BLaER1 (cell line): Measurements from ENCODE around the gene DUOXA1.

Experiments
- H3K27ac ChIP-seq: shearing (Covaris generic); formaldehyde crosslinking; 2 replicates; pipeline ENCODE4 v1.8.1; 2022
- H3K27me3 ChIP-seq: shearing (Covaris generic); formaldehyde crosslinking; 2 replicates; pipeline ENCODE4 v1.8.1; 2022
- H3K36me3 ChIP-seq: shearing (Covaris generic); formaldehyde crosslinking; 2 replicates; pipeline ENCODE4 v1.8.1; 2022
- H3K4me1 ChIP-seq: shearing (Covaris generic); formaldehyde crosslinking; 2 replicates; pipeline ENCODE4 v1.8.1; 2022
- H3K4me2 ChIP-seq: shearing (Covaris generic); formaldehyde crosslinking; 2 replicates; pipeline ENCODE4 v1.8.1; 2022
- H3K4me3 ChIP-seq: shearing (Covaris generic); formaldehyde crosslinking; 2 replicates; pipeline ENCODE4 v1.8.1; 2022
- H3K9ac ChIP-seq: shearing (Covaris generic); formaldehyde crosslinking; 2 replicates; pipeline ENCODE4 v1.8.1; 2022
- H3K9me3 ChIP-seq: shearing (Covaris generic); formaldehyde crosslinking; 2 replicates; pipeline ENCODE4 v1.8.1; 2022
- H4K20me1 ChIP-seq: shearing (Covaris generic); formaldehyde crosslinking; 2 replicates; pipeline ENCODE4 v1.8.1; 2022
- Cebpa-rat ChIP-seq: shearing (Covaris generic); IDR thresholded peaks from 2 replicates; pipeline ENCODE4 v1.8.1; 2022

DUOXA1 gene

GRCh38 chr15:45095661-45096060 is 34.0 kb downstream of the DUOXA1 start:
- Histone ChIP-seq H3K4me2 (no peak overlapping the region), H3K4me3 (no peak overlapping the region), H4K20me1 (no peaks in the 10 kb centered on the region), H3K4me1 (peaks cover 5% of the 10 kb centered on the region; the same call in 1 of the 2 replicates), H3K9me3 (no peaks in the 10 kb centered on the region), H3K9ac (no peak overlapping the region), H3K36me3 (no peaks in the 10 kb centered on the region), H3K27me3 (no peaks in the 10 kb centered on the region), H3K27ac (no peak overlapping the region)
- TF ChIP-seq Cebpa-rat = no peak

GRCh38 chr15:45094358-45094730 is 35.3 kb downstream of the DUOXA1 start:
- no peaks in the 10 kb centered on the region for H4K20me1 ChIP-seq
- no peaks in the 10 kb centered on the region for H3K27me3 ChIP-seq
- peaks cover 5% of the 10 kb centered on the region; the same call in 1 of the 2 replicates for H3K4me1 ChIP-seq
- no peaks in the 10 kb centered on the region for H3K36me3 ChIP-seq
- no peak overlapping the region for H3K9ac ChIP-seq
- no peak overlapping the region for H3K27ac ChIP-seq
- no peak overlapping the region for H3K4me2 ChIP-seq
- no peak overlapping the region for H3K4me3 ChIP-seq
- no peak for TF ChIP-seq Cebpa-rat
- no peaks in the 10 kb centered on the region for H3K9me3 ChIP-seq

GRCh38 chr15:45093622-45094357 is 35.9 kb downstream of the DUOXA1 start:
- peaks cover 5% of the 10 kb centered on the region; the same call in 1 of the 2 replicates for H3K4me1 ChIP-seq
- no peak overlapping the region for H3K4me2 ChIP-seq
- no peak overlapping the region for H3K4me3 ChIP-seq
- H3K36me3 ChIP-seq = no peaks in the 10 kb centered on the region
- H3K9me3 ChIP-seq = no peaks in the 10 kb centered on the region
- no peak overlapping the region for H3K9ac ChIP-seq
- H3K27ac ChIP-seq = no peak overlapping the region
- TF ChIP-seq Cebpa-rat = no peak
- no peaks in the 10 kb centered on the region for H4K20me1 ChIP-seq
- no peaks in the 10 kb centered on the region for H3K27me3 ChIP-seq

- Histone ChIP-seq H3K27me3 (no peaks in the 10 kb centered on the region), H3K4me2 (no peak overlapping the region), H3K27ac (no peak overlapping the region), H4K20me1 (no peaks in the 10 kb centered on the region), H3K9ac (no peak overlapping the region), H3K4me1 (peaks cover 5% of the 10 kb centered on the region; the same call in 1 of the 2 replicates), H3K36me3 (no peaks in the 10 kb centered on the region), H3K4me3 (no peak overlapping the region), H3K9me3 (no peaks in the 10 kb centered on the region)
- no peak for TF ChIP-seq Cebpa-rat
These were observed 36.7 kb downstream of the DUOXA1 start for GRCh38 chr15:45093013-45093412.

- no peaks in the 10 kb centered on the region for H3K9me3 ChIP-seq
- H3K36me3 ChIP-seq = no peaks in the 10 kb centered on the region
- H4K20me1 ChIP-seq = no peaks in the 10 kb centered on the region
- TF ChIP-seq Cebpa-rat = no peak
- no peak overlapping the region for H3K4me2 ChIP-seq
- H3K27ac ChIP-seq = no peak overlapping the region
- no peaks in the 10 kb centered on the region for H3K27me3 ChIP-seq
- no peaks in the 10 kb centered on the region for H3K4me1 ChIP-seq
- no peak overlapping the region for H3K9ac ChIP-seq
- H3K4me3 ChIP-seq = no peak overlapping the region
These were observed 38.1 kb downstream of the DUOXA1 start for GRCh38 chr15:45091576-45091975.

GRCh38 chr15:45091161-45091560 is 38.5 kb downstream of the DUOXA1 start:
- H3K4me3 ChIP-seq = no peak overlapping the region
- H3K27ac ChIP-seq = no peak overlapping the region
- H3K4me2 ChIP-seq = no peak overlapping the region
- H3K9ac ChIP-seq = no peak overlapping the region
- TF ChIP-seq Cebpa-rat = no peak
- no peaks in the 10 kb centered on the region for H3K9me3 ChIP-seq
- no peaks in the 10 kb centered on the region for H3K36me3 ChIP-seq
- H4K20me1 ChIP-seq = no peaks in the 10 kb centered on the region
- H3K4me1 ChIP-seq = no peaks in the 10 kb centered on the region
- H3K27me3 ChIP-seq = no peaks in the 10 kb centered on the region

GRCh38 chr15:45089712-45090373 is 39.8 kb downstream of the DUOXA1 start:
- Histone ChIP-seq H3K36me3 (no peaks in the 10 kb centered on the region), H3K4me3 (no peak overlapping the region), H4K20me1 (no peaks in the 10 kb centered on the region), H3K9me3 (no peaks in the 10 kb centered on the region), H3K27me3 (no peaks in the 10 kb centered on the region), H3K27ac (no peak overlapping the region), H3K4me1 (no peaks in the 10 kb centered on the region), H3K9ac (no peak overlapping the region), H3K4me2 (no peak overlapping the region)
- no peak for TF ChIP-seq Cebpa-rat

GRCh38 chr15:45088801-45089711 is 40.6 kb downstream of the DUOXA1 start:
- Histone ChIP-seq H3K4me1 (no peaks in the 10 kb centered on the region), H3K4me2 (no peak overlapping the region), H3K9ac (no peak overlapping the region), H4K20me1 (no peaks in the 10 kb centered on the region), H3K27ac (no peak overlapping the region), H3K27me3 (no peaks in the 10 kb centered on the region), H3K9me3 (no peaks in the 10 kb centered on the region), H3K4me3 (no peak overlapping the region), H3K36me3 (no peaks in the 10 kb centered on the region)
- no peak for TF ChIP-seq Cebpa-rat

- Histone ChIP-seq H3K9me3 (no peaks in the 10 kb centered on the region), H3K27me3 (no peaks in the 10 kb centered on the region), H3K4me2 (no peak overlapping the region), H4K20me1 (no peaks in the 10 kb centered on the region), H3K9ac (no peak overlapping the region), H3K4me1 (no peaks in the 10 kb centered on the region), H3K36me3 (no peaks in the 10 kb centered on the region), H3K4me3 (no peak overlapping the region), H3K27ac (no peak overlapping the region)
- no peak for TF ChIP-seq Cebpa-rat
These were observed 42.2 kb downstream of the DUOXA1 start for GRCh38 chr15:45087513-45087912.

- no peaks in the 10 kb centered on the region for H3K4me1 ChIP-seq
- no peak overlapping the region for H3K9ac ChIP-seq
- no peaks in the 10 kb centered on the region for H4K20me1 ChIP-seq
- TF ChIP-seq Cebpa-rat = no peak
- no peaks in the 10 kb centered on the region for H3K9me3 ChIP-seq
- H3K4me2 ChIP-seq = no peak overlapping the region
- H3K27ac ChIP-seq = no peak overlapping the region
- no peaks in the 10 kb centered on the region for H3K27me3 ChIP-seq
- H3K36me3 ChIP-seq = no peaks in the 10 kb centered on the region
- no peak overlapping the region for H3K4me3 ChIP-seq
These were observed 45.5 kb downstream of the DUOXA1 start for GRCh38 chr15:45084163-45084562.
